NCI-H146 (cell line): ENCODE measurements around the gene BAD.
A peak's percentile ranks its signal among the peaks of the same experiment; 100 is the strongest.
"Not testable (repeated sequence)": the region's sequence is repeated elsewhere in the genome, so short reads cannot be mapped to it uniquely, and the experiment has no call there.

Experiments
- DNase-seq: peaks from one replicate; lab custom pipeline; 2025; lab: John Stamatoyannopoulos, UW

Gene BAD

DNA sequence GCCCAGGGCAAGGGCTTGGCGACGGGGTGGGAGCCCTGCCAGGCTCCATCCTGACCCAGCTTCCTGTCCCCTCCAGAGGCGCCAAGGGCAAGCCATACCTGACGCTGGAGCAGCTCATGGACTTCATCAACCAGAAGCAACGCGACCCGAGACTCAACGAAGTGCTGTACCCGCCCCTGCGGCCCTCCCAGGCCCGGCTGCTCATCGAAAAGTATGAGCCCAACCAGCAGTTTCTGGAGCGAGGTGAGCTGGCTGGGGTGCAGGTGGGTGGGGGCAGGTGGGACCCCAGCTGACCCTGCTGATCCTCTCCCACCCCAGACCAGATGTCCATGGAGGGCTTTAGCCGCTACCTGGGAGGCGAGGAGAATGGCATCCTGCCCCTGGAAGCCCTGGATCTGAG lies 28.2 kb downstream of the BAD start:
- DNase-seq, result no peak

DNA sequence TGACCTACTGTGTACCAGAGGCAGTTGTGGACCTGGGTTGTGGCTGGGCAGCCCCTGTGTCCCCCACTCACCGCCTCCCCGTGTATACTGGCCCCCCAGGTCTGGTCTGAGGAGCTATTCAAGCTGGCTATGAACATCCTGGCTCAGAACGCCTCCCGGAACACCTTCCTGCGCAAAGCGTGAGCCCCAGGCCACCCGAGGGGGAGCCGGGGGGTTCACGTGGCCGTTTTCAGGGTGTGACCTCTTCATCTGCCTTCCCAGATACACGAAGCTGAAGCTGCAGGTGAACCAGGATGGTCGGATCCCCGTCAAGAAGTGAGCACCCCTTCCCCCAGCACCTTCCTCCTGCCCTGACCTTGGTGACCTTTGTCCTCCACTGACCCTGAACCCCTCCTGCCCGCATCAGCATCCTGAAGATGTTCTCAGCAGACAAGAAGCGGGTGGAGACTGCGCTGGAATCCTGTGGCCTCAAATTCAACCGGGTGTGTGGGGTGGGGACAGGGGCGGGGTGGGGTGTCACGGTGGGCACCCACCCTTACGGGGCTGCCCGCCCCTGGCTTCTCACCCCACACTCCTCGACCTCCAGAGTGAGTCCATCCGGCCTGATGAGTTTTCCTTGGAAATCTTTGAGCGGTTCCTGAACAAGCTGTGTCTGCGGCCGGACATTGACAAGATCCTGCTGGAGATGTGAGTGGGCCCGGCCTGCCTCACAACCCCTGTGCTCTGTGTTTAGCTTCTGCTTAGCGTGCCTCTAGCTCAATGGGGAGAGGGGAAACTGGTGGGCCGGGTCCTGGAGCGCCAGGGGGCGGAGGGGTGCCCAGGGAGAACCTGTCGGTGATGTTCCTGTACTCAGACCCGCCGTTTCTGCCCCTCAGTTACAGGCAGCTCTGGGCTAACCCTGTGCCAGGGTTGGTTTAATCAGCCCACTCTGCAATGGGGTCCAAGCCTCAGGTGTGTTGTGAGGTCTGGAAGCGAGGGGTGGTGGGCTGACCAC lies 29.0 kb downstream of the BAD start:
- DNase-seq, result no peak

DNA sequence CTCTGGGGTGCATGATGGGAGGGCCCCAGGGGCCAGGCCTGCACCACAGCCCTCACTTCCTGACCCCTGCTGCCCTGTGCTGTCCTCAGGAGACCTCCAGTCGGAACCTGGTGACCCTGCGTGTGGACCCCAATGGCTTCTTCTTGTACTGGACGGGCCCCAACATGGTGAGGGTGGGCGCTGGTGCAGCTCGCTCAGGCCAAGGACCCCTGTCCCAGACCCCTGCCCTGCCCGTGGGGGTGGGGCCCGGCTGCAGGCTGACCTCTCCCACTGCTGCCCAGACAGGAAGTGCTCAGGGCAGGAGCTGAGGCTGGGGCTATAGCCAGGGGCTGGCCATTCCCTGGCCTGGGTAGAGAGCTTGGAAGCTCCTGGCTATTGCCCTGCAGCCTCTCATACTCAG lies 30.1 kb downstream of the BAD start:
- DNase-seq, result no peak

DNA sequence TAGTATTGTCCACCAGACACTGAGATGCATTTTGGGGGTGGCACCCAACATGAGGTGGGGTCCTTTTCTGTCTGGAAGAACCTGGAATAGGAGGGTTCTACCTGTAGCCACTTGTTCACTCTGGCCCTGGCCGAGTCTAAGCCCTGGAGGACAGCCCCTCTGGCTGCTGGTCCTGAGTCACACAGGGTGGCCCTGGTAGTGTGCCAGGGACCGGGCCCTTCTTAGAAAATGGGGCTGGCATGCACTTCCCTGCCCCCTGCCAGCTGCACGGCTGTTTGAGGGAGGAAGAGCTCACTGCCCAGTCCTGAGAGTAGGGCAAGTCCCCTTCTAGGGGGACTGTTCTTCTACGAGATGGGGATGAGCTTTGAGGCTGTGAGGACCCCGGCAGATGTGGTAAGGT lies 31.0 kb downstream of the BAD start:
- no peak for DNase-seq

DNA sequence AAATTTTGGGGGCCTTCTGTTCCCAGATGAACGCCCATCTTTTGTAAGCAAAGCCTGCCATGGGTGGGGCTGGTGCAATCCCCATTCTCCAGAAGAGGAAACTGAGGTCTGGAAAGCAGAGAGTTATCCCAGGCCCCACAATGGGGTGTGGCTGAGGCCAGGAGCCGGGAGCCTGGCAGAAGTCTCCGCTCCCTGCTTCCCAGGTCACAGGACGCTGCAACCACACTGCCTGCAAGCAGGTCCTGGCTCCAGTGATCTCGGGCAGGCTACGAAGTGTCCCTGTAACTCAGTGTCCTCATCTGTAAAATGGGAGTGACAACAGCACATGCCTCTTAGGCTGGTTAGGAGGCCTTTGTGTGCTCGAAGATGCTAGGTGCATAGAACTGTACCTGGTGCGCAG lies 31.4 kb downstream of the BAD start:
- no peak for DNase-seq

DNA sequence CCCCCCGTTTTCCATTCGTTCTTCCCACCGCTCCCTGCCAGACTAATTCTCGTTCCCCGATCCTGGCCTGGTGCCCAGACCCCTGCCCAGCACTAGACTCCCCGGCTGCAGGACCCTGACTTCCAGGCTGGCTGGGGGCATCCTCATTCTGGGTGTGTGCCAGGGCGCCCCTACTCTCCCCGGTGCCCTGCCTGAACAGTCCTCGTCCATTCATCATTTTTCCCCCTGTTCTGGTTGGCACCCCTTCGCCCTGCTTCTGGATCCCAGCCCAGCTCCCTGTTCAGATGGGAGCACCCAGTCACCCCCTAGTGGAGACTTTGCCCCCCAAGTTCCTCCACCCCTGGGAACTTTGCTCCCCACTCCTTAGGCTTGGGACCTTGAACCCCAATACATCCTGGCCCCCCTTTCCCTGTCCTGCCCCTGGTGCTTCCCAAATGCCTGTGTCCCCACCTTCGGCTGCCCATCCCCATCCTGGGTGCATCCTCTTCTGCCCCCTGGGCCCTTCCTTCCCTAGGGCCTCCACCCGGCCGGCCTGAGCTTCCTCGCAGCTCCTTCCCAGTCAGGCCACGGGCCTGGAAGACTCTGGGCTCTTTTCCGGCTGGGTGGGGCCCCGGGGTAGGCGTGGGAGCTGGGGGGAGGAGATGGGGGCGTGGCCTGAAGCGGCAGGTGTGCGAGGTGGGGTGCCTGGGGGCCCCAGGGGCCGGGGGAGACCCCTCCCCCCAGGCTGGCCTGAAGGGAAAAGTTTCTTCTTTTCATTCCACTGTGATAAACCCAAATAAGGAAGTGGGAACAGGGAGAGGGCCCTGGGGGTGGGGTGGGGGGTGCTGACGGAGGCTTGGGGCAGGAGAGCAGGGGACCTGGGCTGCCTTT lies 32.2 kb downstream of the BAD start:
- DNase-seq, result peak; percentile 64

DNA sequence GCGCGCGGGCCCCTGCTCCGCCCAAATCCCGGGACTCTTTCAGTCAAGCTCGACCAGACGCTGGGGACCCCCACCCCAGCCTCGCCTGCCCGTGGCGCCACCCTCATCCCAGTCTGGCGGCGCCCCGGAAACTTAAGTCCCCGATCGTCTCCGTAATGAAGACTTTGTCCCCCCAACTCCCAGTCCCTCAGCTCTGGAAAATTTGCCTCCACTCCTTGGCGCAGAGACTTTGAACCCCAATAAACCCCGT lies 32.8 kb downstream of the BAD start:
- peak; percentile 30 for DNase-seq

DNA sequence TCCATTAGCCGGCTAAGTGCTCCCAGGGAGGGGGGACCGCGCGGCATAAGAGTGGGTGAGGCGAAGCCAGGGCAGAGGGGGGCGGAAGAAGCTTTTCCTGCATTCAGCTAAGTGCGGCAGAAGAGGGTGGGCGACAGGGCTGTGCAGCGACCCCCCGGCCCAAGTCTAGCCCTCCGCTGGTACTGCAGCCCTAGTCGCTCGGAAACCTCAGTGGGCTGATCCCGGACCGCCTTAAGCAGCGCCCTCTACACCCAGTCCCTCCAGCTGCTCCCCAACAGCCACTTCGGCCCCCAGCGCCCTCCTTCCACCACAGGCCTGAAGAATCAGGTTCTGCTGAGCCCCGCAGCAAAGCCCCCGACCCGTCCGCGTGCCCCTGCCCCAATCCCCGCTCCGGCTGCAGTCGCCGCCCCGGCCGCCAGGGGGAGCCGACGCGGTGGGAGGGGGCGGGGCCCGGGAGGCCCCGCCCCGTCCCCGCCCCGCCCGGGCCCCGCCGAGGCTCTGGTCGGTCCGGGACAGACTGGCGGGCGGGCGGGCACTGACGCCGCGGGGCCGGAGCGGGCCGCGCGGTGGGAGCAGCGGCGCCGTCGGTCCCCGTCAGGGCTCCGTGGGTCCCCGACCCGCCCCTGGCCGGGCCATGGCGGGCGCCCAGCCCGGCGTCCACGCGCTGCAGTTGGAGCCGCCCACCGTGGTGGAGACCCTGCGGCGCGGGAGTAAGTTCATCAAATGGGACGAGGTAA lies 33.3 kb downstream of the BAD start, which contains the start of gene PLCB3:
Gene PLCB3, plus strand, starts transcription at position 515 of the 737 bp plus-strand sequence. Its CDS starts 120 bp downstream, at position 635.
- peak; percentile 63 for DNase-seq

DNA sequence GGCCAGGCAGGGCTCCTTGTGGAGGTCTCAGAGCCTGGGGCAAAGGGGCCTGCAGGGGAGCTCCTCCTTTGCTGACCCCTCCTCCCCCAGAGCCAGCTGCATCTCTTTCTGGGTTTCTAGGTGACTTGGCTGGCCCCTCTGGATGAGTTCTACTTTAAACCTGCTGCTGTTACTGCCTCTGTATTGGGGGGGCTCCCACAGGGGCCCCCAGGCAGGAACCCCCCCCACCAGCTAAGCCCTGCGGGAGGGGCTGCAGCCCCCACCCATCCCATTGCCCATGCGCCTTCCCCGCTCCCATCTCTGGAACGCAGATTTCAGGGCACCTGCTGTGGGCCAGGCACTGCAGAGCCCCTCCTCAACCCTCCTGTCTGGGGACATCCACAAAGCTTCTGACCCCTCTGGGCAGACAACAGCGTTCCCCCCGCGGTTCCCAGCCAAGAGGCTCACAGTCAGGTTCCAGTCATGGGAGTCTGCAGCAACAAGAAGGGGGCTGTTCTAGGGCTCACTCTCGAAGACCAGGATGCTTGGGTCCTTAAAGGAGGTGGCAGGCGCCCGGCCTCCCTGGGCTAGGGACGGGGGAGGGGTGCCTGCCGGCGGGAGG lies 34.0 kb downstream of the BAD start:
- no peak for DNase-seq

DNA sequence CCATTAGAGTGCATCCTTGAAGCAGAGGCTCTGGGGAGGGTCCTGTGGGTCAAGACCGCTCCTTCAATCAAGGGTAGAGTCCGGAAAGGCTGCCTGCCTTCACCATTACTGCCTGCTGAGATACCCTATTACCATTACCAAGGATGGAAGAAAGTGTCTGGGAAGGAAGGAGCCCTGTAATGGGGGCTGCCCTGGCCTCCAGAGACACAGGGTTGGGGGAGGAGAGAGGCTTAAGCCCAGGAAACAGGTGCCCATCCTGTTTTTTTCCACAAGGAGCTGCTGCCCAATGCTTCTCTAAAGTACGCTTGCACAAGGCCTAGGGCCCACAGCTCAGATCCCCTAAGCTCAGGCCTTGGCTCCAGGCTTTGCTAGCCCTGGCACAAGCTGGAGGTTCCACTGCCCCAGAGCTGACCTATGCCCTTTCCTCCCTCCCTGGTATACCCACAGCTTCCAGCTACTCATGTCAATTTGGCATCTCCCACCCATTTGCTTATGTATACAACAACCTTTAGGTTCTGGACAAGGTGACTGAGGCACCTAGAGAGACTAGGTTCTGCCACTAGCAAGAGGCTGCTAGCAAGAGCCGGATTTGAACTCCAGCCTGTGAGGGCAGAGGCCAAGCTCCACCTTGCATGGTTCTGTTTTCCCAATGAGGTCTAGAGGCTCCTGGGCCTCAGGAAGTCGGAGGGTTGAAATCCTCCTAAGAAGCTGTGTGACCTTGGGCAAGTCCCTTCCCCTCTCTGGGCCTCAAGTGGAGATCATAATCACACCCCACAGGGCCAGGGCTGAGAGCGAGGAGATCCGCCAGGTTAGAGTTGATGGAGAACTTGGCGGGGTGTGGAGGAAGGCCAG lies 34.7 kb downstream of the BAD start:
- DNase-seq, result no peak

DNA sequence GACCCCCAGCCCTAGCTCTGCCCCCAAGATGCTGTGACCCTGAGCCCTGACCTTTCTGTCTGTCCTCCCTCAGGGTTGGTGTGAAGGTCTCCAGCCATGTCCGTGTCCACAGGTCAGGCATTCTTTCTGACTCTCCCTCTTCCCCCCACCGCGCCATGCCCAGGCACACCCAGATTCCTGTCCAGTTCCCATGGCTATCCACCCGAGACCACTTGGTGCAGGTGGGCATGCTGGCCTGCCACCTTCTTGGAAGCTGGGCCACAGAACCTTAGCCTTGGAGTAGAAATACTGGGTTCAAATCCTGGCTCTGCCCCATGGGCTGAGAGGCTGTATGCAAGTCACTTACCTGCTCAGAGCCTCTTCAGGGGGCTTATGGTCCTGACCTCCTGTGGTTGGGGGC lies 35.4 kb downstream of the BAD start:
- DNase-seq, result no peak

DNA sequence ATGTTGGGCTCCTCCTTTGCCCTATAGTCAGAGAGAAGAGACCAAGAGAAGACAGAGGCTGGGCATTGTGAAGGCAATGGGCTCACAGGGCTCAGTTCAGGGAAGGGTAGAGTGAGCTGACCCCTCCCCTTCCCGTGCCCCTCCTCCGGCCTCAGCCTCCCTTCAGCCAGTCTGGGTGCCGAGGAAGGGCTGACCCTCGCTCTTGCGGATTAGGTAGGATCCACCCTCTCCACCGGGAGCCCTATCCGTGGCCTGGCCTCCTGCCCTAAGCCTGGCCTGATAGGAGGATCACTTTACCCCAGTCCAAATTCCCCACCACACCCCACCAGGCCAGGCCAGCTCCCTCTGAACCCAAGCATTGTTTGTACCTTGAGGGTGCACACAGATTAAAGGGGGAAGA lies 35.9 kb downstream of the BAD start:
- DNase-seq, result no peak

DNA sequence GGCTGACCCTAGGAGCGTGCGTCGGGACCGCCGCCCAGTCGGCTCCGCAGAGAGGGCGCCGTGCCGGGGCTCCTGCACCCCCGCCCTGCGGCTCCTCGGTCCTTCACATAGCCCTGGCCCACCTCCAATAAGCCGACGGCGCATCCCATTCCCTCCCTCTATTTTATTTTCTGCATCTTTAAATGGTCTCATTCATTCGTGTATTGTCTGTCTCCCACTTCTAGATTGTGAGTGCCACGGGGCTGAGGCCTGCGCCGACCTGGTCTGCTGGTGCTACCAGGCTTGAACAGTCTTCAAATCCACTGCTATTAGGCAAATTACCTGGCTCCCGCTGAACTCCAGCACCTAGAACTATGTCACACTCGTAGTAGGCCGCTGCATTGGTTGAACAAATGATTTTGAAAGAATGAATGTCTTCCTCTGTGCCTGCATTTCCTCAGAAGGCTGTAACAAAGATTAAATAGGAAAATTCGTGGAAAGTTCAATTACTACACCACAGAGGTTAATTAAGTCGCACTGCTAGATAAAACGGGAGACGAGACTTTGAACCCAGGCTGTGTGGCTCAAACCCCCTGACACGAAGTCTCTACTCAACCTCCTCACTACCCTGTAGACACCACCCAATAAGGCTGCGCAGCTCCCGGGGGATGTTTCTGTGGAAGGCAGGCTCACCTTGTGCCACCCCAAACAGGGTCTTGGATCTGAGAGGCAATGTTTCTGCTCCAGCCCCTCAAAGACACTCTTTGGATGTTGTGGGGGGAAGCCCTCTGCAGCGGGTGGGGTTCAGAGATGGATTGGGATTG lies 36.5 kb downstream of the BAD start:
- DNase-seq, result peak; percentile 50

DNA sequence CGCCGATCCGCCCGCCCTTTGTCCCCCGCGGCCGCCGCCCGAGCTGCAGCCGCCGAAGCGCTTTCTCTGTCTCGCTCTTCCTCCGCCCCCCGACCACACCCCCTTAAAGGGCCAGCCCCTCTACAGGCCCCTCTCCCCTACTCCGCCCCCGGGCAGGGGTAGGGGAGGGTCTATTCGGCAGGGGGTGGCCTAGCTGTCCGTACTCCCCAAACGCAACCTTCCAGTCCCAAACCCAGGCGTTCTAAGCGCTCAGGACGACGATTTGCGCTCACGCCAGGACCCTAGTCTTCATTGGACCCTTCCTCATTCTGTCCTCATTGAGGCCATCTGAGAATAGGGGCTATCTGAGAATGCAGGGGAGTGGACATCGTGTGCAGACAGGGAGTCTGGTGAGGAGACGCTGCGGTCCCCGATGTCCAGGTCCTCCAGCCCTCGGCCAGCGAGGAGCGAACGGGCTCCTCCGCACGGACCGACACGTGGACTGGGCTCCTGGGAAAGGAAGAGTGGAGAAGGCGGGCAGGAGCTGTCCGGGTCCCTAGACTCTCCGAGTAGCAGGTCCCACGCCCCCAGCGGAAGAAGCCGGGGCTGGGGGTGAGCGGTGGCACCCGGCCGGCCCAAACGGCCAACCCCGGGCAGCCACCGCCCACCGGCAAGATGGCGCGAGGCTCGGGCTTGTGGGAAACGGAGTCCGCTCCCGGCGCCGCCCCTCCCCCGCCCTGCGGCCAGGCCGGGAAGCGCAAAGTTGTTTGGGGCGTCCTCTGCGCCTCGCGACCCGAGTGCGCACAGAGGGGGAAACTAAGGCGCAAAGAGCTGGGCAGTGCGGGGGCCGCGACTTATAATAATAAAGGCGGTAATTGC lies 37.4 kb downstream of the BAD start, which contains the start of gene PPP1R14B:
Gene PPP1R14B, minus strand, starts transcription at position 73 of the 858 bp plus-strand sequence. CDS start 270 bp downstream, outside the sequence.
- peak; percentile 93 for DNase-seq

DNA sequence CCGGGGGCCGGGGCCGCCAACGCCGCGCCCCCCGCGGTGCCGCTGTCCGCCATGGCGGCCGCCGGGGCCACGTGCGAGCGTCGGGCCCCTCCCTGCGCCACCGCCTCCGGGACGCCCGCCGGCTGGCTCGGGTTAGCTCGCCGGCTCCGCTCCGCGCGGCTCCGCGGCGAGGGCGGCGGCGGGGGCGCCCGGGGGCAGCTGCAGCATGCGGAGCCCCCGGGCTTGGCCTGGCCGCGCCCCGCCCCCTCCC lies 37.9 kb downstream of the BAD start:
- DNase-seq, result not testable (repeated sequence)

DNA sequence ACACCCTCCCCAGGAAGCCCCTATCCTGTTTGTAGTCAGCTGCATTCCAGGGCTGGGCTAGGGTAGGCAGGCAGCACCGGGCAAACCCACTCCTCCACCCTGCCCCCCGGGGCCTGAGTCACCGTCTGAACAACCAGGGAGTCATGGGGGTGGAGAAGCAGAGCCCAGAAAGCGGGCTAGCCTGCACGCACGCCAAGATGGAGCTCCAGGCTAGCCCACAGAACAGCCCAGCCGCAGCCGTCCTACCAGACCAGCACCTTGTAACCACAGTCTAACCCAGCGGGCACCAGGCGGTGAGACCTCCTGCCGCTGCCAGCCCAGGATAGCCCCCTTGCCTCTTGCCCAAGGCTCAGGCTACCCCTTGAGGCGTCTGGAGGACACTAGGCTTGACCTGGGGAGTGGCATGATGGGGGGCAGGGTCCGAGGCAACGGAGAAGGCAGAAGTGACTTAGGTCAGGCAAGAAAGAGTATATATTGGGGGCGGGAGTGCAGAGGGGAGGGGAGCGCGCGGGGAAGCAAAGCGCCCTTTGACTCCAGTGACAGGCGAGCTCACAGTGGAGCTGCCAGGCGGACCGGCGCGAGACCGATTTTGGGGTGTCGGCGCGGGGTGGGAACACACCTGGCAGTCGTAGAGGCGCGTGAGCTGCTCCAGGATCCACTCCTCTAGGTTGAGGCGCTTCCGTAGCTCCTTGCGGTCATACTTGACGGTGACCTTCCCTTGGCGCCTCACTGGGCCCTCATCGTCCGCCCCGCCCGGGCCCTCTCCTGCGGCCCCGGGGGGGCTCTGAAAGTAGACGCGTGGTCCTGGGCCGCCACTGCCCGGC lies 38.5 kb downstream of the BAD start:
- DNase-seq, result peak; percentile 60

DNA sequence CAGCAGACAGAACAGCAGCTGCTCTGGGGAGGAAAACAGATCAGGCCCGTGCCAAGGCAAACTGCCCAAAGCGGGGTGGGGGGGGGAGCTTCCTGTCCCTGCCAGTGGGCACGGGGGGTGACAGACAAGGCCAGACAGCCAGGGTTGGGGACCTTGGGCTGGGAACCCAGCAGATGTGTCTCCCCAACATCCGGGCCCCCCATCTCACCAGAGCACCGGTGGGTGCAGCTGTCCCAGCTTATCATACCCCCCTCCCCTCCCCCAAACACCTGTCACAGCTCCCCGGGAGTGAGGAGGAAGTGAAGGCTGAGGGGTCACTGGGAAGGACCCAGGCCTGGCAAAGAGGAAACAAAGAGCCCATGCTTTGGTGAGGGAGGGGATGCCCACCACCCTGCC lies 39.1 kb downstream of the BAD start:
- no peak for DNase-seq

DNA sequence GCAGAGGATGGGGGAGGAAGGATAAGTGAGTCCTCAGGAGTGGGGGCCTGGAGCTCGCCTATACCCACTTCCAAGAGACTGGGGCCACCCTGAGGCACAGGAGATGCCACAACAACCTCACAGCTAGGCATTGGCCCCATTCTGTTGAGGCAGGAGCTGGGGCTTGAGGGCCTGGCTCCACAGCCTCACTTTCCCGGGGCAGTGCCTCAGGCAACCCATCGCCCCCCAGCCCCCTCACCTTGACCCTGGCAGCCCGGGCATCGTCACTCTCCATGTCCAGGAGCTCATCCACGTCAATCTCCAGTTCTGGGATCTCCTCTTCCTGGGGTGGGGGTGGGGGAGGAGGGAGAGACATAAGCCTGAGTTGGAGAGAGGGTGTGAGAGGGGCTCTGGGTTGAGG lies 39.5 kb downstream of the BAD start:
- no peak for DNase-seq
